ENCODE data around the gene GCNT4. TPM values are rescaled to one million over a fixed set of nuclear protein-coding genes. Genes with fewer than 3 reads are reported as not detected.

Gene GCNT4
- total RNA-seq, 2 experiments from 2014 or later, result 0.07 to 0.41 TPM

Other genes starting within 250 kb of the GCNT4 start
- 1 to 10 TPM; 4.5 to 5.8 TPM for gene FAM169A, start 186.2 kb downstream of the GCNT4 start, total RNA-seq
- gene ANKRD31, start 184.3 kb upstream of the GCNT4 start, total RNA-seq, result under 1 TPM; 0.26 to 0.28 TPM

Measured in activated CD8-positive, alpha-beta memory T cell treated with anti-CD3 and anti-CD28 coated beads, Interleukin-2, amount 10 ng/mL, durations not matched to agents 7 days and 5 days (primary cell).